K562 (cell line): ENCODE measurements around the gene KLF2.

Experiments used
- CEBPB ChIP-seq: fragments of 450-650 bp; IDR thresholded peaks from 2 replicates; pipeline ENCODE4 v1.6.1; 2016; ENCODE audit warnings: missing genetic modification characterization, missing compliant biosample characterization
- EZH2 ChIP-seq: IDR thresholded peaks from 2 replicates; pipeline ENCODE4 v1.6.1; 2012; ENCODE audit warnings: low read depth, mild to moderate bottlenecking, inconsistent platforms, low read length, borderline replicate concordance
- FOXM1 ChIP-seq, 2 experiments: fragments of 450-650 bp in 1 of 2; sonication (generic) in 1 of 2; formaldehyde crosslinking in 1 of 2; IDR thresholded peaks; 2 replicates each; pipeline versions ENCODE4 v1.6.1 to v1.9.0; 2017 to 2022; ENCODE audit warnings: low read depth in 2 of 2, mild to moderate bottlenecking in 2 of 2, missing genetic modification reagents in 1 of 2, moderate library complexity in 1 of 2
- GTF2F1 ChIP-seq: IDR thresholded peaks from 2 replicates; pipeline ENCODE4 v1.6.1; 2011; ENCODE audit warnings: low read depth, low read length, improper control_type of control experiment
- HLTF ChIP-seq: fragments of 450-650 bp; IDR thresholded peaks from 2 replicates; pipeline ENCODE4 v1.6.1; 2016
- NFXL1 ChIP-seq: fragments of 450-650 bp; formaldehyde crosslinking; IDR thresholded peaks from 2 replicates; pipeline ENCODE4 v1.4.0; 2021; ENCODE audit warnings: mild to moderate bottlenecking
- POLR2B ChIP-seq: fragments of 450-650 bp; IDR thresholded peaks from 2 replicates; pipeline ENCODE4 v1.6.1; 2018; ENCODE audit warnings: low read depth; ENCODE audit not compliant: partially characterized antibody
- RAD21 ChIP-seq, 2 experiments: fragments of 250-450 bp in 1 of 2; fragments of 450-650 bp in 1 of 2; sonication (Bioruptor Pico) in 1 of 2; formaldehyde crosslinking in 1 of 2; IDR thresholded peaks in 1 of 2; conservative IDR thresholded peaks in 1 of 2; 2 replicates each; pipeline versions ENCODE4 v1.4.0 to v1.8.0; 2020 to 2022; ENCODE audit warnings: mild to moderate bottlenecking in 2 of 2, moderate library complexity in 1 of 2
- ZFP36 ChIP-seq: fragments of 150-350 bp; IDR thresholded peaks from 2 replicates; pipeline ENCODE4 v1.6.1; 2018; ENCODE audit warnings: low read length, low read depth; ENCODE audit not compliant: partially characterized antibody
- ZNF324 ChIP-seq: fragments of 250-450 bp; sonication (Bioruptor Pico); IDR thresholded peaks from 2 replicates; pipeline ENCODE4 v1.4.0; 2020; ENCODE audit warnings: mild to moderate bottlenecking
- ZNF551 ChIP-seq: fragments of 250-450 bp; sonication (Bioruptor Pico); IDR thresholded peaks from 2 replicates; pipeline ENCODE4 v1.5.0; 2021; ENCODE audit warnings: mild to moderate bottlenecking, moderate library complexity
- ZNF785 ChIP-seq: fragments of 250-450 bp; sonication (Bioruptor Pico); IDR thresholded peaks from 2 replicates; pipeline ENCODE4 v1.4.0; 2020; ENCODE audit warnings: mild to moderate bottlenecking
- TF ChIP-seq, protein P1 (sequence below), 3 experiments: IDR thresholded peaks in 2 of 3; conservative IDR thresholded peaks in 1 of 3; 2 replicates each; pipeline ENCODE4 v1.5.1; 2011 to 2012; ENCODE audit warnings: low read length in 3 of 3, mild to moderate bottlenecking in 3 of 3, control low read depth in 2 of 3, improper control_type of control experiment in 1 of 3, inconsistent platforms in 1 of 3, low read depth in 1 of 3, mixed read lengths in 1 of 3, moderate library complexity in 1 of 3; ENCODE audit not compliant: insufficient read depth in 2 of 3
- TF ChIP-seq, protein P2 (sequence below), 2 experiments: fragments of 450-650 bp; IDR thresholded peaks; 2 replicates each; pipeline ENCODE4 v1.6.1; 2016; ENCODE audit warnings: mild to moderate bottlenecking in 2 of 2, borderline replicate concordance in 1 of 2, low read depth in 1 of 2, moderate library complexity in 1 of 2

DNA sequence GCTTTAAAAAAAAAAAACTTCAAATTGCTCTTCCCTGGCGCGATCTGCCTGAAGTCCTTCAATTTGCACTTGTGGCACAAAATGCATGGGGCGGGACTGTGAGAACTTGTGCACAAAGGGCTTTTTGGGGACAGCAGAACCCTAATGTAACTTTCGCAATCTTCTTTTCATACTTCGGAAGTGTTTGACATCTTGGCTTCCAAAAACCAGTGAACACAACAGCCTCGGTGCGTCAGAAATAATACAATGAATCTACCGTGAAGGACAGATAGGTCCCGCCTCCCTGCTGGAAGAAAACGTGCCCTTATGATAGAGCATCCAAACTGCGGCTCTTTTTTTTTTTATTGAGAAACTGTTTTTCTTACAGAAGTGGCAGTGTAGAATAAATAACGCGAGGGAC is 36.6 kb downstream of the KLF2 start:
- TF ChIP-seq, protein P1, sequence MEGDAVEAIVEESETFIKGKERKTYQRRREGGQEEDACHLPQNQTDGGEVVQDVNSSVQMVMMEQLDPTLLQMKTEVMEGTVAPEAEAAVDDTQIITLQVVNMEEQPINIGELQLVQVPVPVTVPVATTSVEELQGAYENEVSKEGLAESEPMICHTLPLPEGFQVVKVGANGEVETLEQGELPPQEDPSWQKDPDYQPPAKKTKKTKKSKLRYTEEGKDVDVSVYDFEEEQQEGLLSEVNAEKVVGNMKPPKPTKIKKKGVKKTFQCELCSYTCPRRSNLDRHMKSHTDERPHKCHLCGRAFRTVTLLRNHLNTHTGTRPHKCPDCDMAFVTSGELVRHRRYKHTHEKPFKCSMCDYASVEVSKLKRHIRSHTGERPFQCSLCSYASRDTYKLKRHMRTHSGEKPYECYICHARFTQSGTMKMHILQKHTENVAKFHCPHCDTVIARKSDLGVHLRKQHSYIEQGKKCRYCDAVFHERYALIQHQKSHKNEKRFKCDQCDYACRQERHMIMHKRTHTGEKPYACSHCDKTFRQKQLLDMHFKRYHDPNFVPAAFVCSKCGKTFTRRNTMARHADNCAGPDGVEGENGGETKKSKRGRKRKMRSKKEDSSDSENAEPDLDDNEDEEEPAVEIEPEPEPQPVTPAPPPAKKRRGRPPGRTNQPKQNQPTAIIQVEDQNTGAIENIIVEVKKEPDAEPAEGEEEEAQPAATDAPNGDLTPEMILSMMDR (IDR thresholded peaks at IDR 0.05 in 2 of 3, conservative IDR thresholded peaks at IDR 0.05 in 1 of 3; ENCODE audit: insufficient read depth in 2 of 3, low read depth in 1 of 3, low read length in 3 of 3), result no peak
- TF ChIP-seq EZH2 (no peak), ZNF324 (CRISPR knock-in tag) (no peak), HLTF (no peak), ZNF785 (no peak), POLR2B (no peak), NFXL1 (CRISPR knock-in tag) (no peak), CEBPB (tag) (peak; percentile 14; the same call in 1 of the 2 replicates), GTF2F1 (no peak), FOXM1 (IDR thresholded peaks at IDR 0.05; ENCODE audit: low read depth) (no peak), FOXM1 (CRISPR knock-in tag; IDR thresholded peaks at IDR 0.05; ENCODE audit: low read depth) (no peak), ZFP36 (no peak), ZNF551 (CRISPR knock-in tag) (no peak), RAD21 (CRISPR knock-in tag; conservative IDR thresholded peaks at IDR 0.05 in 1 of 2, IDR thresholded peaks at IDR 0.05 in 1 of 2) (no peak)
- TF ChIP-seq, protein P2, sequence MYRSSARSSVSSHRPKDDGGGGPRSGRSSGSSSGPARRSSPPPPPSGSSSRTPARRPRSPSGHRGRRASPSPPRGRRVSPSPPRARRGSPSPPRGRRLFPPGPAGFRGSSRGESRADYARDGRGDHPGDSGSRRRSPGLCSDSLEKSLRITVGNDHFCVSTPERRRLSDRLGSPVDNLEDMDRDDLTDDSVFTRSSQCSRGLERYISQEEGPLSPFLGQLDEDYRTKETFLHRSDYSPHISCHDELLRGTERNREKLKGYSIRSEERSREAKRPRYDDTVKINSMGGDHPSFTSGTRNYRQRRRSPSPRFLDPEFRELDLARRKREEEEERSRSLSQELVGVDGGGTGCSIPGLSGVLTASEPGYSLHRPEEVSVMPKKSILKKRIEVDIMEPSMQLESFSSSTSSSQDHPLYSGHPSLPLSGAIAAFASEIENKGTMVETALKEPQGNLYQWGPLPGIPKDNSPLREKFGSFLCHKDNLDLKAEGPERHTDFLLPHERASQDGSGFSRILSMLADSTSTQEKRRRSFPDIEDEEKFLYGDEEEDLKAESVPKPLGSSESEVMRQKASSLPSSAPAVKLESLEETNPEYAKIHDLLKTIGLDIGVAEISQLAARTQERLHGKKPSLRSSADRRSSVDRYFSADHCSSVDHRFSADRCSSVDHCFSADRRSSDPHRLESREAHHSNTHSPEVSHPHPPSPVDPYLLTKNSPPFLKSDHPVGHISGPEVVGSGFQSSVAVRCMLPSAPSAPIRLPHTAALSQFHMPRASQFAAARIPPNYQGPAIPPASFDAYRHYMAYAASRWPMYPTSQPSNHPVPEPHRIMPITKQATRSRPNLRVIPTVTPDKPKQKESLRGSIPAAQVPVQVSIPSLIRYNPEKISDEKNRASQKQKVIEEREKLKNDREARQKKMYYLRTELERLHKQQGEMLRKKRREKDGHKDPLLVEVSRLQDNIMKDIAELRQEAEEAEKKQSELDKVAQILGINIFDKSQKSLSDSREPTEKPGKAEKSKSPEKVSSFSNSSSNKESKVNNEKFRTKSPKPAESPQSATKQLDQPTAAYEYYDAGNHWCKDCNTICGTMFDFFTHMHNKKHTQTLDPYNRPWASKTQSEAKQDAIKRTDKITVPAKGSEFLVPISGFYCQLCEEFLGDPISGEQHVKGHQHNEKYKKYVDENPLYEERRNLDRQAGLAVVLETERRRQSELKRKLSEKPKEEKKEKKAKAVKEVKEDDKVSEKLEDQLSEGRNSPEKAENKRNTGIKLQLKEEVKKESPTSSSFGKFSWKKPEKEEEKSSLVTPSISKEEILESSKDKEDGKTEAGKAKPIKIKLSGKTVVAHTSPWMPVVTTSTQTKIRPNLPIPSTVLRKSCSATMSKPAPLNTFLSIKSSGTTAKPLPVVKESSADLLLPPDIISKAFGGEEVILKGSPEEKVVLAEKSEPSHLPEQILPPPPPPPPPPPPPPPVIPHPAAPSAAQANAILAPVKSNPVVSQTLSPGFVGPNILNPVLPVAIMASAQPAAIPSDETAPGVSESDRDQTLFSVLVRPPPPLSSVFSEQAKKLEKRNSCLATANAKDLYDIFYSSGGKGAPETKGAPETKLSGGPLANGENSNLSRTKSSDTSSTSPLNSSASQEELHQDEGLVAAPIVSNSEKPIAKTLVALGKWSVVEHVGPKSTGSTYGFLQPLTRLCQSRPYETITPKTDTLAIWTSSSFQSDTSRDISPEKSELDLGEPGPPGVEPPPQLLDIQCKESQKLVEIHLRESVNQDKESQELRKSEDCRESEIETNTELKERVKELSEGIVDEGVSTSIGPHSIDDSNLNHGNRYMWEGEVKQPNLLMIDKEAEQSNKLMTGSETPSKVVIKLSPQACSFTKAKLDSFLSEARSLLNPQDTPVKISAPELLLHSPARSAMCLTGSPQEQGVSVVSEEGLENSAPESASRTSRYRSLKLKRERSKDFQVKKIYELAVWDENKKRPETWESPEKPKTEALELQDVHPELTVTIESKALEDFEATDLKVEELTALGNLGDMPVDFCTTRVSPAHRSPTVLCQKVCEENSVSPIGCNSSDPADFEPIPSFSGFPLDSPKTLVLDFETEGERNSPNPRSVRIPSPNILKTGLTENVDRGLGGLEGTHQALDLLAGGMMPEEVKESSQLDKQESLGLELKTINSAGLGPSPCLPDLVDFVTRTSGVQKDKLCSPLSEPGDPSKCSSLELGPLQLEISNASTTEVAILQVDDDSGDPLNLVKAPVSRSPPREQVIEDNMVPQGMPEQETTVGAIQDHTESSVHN (IDR thresholded peaks at IDR 0.05; ENCODE audit: borderline replicate concordance in 1 of 2, low read depth in 1 of 2), result no peak
